HL-60 (cell line): ENCODE measurements around the gene CENPP.
"Not testable (repeated sequence)": the region's sequence is repeated elsewhere in the genome, so short reads cannot be mapped to it uniquely, and the experiment has no call there.

Experiments
- DNase-seq, 2 experiments: peaks; one replicate each; pipeline ENCODE4 v3.0.0-alpha.2; 2010 to 2020; ENCODE audit warnings: low read depth in 1 of 2, low spot score in 1 of 2
- H3K27ac ChIP-seq: fragments of 250-450 bp; sonication (Bioruptor Pico); replicated peaks from 2 replicates; pipeline ENCODE4 v1.5.1; 2020; ENCODE audit warnings: mild to moderate bottlenecking, moderate library complexity
- H3K27me3 ChIP-seq: fragments of 250-450 bp; sonication (Bioruptor Pico); 2 replicates; pipeline ENCODE4 v1.5.1; 2021; ENCODE audit warnings: mild to moderate bottlenecking, moderate library complexity; ENCODE audit not compliant: insufficient read depth, poor library complexity, severe bottlenecking
- H3K4me3 ChIP-seq: replicated peaks from 2 replicates; pipeline ENCODE4 v1.5.1; 2011; ENCODE audit warnings: mild to moderate bottlenecking, control low read depth, low read length; ENCODE audit not compliant: insufficient read depth
- CTCF ChIP-seq: IDR thresholded peaks from one replicate; pipeline ENCODE4 v1.5.1; 2011; ENCODE audit warnings: low read length, control low read depth, inconsistent platforms; ENCODE audit not compliant: insufficient read depth
- GABPA ChIP-seq: IDR thresholded peaks from 2 replicates; pipeline ENCODE4 v1.6.1; 2012; ENCODE audit warnings: low read depth
- POLR2AphosphoS5 ChIP-seq: IDR thresholded peaks from 2 replicates; pipeline ENCODE4 v1.6.1; 2012; ENCODE audit warnings: low read depth
- SPI1 ChIP-seq: IDR thresholded peaks from 2 replicates; pipeline ENCODE4 v1.6.1; 2012; ENCODE audit warnings: low read depth, mild to moderate bottlenecking, borderline replicate concordance
- TF ChIP-seq, protein P1 (sequence below): IDR thresholded peaks from 2 replicates; pipeline ENCODE4 v1.6.1; 2012; ENCODE audit warnings: low read depth; ENCODE audit not compliant: insufficient replicate concordance

Gene CENPP

DNA sequence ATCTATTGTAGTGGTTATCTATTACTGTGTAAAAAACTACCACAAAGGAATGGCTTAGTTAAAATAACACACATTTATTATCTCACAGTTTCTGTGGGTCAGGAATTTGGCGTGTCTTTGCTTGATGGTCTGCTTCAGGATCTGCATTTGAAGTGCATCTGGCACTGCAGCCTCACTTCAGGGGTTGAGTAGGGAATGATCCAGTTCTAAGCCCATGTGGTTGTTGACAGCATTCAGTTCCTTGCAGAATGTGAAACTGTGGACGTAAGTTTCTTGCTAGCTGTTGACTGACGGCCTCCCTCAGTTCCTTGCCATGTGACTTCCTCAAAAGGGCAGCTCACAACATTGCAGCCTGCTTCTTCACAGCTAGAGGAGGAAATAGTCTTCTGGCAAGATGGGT, 80.7 kb downstream of the CENPP start:
- no peak for TF ChIP-seq GABPA
- TF ChIP-seq, protein P1, sequence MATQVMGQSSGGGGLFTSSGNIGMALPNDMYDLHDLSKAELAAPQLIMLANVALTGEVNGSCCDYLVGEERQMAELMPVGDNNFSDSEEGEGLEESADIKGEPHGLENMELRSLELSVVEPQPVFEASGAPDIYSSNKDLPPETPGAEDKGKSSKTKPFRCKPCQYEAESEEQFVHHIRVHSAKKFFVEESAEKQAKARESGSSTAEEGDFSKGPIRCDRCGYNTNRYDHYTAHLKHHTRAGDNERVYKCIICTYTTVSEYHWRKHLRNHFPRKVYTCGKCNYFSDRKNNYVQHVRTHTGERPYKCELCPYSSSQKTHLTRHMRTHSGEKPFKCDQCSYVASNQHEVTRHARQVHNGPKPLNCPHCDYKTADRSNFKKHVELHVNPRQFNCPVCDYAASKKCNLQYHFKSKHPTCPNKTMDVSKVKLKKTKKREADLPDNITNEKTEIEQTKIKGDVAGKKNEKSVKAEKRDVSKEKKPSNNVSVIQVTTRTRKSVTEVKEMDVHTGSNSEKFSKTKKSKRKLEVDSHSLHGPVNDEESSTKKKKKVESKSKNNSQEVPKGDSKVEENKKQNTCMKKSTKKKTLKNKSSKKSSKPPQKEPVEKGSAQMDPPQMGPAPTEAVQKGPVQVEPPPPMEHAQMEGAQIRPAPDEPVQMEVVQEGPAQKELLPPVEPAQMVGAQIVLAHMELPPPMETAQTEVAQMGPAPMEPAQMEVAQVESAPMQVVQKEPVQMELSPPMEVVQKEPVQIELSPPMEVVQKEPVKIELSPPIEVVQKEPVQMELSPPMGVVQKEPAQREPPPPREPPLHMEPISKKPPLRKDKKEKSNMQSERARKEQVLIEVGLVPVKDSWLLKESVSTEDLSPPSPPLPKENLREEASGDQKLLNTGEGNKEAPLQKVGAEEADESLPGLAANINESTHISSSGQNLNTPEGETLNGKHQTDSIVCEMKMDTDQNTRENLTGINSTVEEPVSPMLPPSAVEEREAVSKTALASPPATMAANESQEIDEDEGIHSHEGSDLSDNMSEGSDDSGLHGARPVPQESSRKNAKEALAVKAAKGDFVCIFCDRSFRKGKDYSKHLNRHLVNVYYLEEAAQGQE = no peak
- no peak for TF ChIP-seq CTCF
- peak; percentile 94 for TF ChIP-seq SPI1
- TF ChIP-seq POLR2AphosphoS5 = 0 out of 2 replicates have a peak, but pooled peaks have one; percentile 27
- Histone ChIP-seq H3K4me3 (no peak overlapping the region; the same call in 1 of the 2 replicates), H3K27ac (peak overlapping the region; percentile 49), H3K27me3 (no peaks in the 10 kb centered on the region)
- DNase-seq = peak; percentile 3 to 87

GRCh38 chr9:92407818-92408217, 82.1 kb downstream of the CENPP start:
- H3K27me3 ChIP-seq = no peaks in the 10 kb centered on the region
- DNase-seq = no peak
- no peak overlapping the region for H3K4me3 ChIP-seq
- TF ChIP-seq POLR2AphosphoS5 (no peak), GABPA (no peak), SPI1 (no peak), CTCF (no peak)
- TF ChIP-seq, protein P1 = no peak
- H3K27ac ChIP-seq = no peak overlapping the region

- H3K4me3 ChIP-seq = no peak overlapping the region
- no peak for DNase-seq
- TF ChIP-seq POLR2AphosphoS5 = no peak
- TF ChIP-seq CTCF = no peak
- TF ChIP-seq, protein P1 = no peak
- no peak for TF ChIP-seq GABPA
- no peak for TF ChIP-seq SPI1
- H3K27ac ChIP-seq = no peak overlapping the region
- no peaks in the 10 kb centered on the region for H3K27me3 ChIP-seq
Measured at GRCh38 chr9:92408747-92409478, 83.2 kb downstream of the CENPP start.

DNA sequence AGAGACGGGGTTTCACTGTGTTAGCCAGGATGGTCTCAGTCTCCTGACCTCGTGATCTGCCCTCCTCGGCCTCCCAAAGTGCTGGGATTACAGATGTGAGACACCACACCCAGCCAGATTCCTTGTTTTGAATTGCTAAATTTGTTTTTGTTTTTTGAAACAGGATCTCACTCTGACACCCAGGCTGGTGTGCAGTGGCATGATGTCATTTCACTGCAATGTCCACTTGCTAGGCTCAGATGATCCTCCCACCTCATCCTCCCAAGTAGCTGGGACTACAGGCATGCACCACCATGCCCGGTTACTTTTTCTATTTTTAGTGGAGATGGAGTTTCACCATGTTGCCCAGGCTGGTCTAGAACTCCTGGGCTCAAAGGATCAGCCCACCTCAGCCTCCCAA, 85.4 kb downstream of the CENPP start:
- not testable (repeated sequence) for H3K4me3 ChIP-seq, DNase-seq, H3K27ac ChIP-seq, H3K27me3 ChIP-seq
